ENCODE data around the gene MOB2. TPM values are rescaled to one million over a fixed set of nuclear protein-coding genes. Genes with fewer than 3 reads are reported as not detected.

MOB2 gene
- total and polyA plus RNA-seq, 4 donors = 8.3 to 18.5 (median 14.8) TPM

- TF ChIP-seq REST (IDR thresholded peaks at IDR 0.05) (no peak), ZBTB33 (IDR thresholded peaks at IDR 0.05) (no peak), NR2F2 (IDR thresholded peaks at IDR 0.05) (no peak), HNF4A (conservative IDR thresholded peaks at IDR 0.05) (no peak), EGR1 (IDR thresholded peaks at IDR 0.05; ENCODE audit: low read depth in 2 of 2) (no peak), RXRA (IDR thresholded peaks at IDR 0.05) (no peak), FOXA1 (IDR thresholded peaks at IDR 0.05) (no peak), TAF1 (conservative IDR thresholded peaks at IDR 0.05) (no peak), HNF4G (IDR thresholded peaks at IDR 0.05) (no peak), SP1 (IDR thresholded peaks at IDR 0.05) (no peak), JUND (IDR thresholded peaks at IDR 0.05) (no peak), ATF3 (IDR thresholded peaks at IDR 0.05) (no peak), CTCF (IDR thresholded peaks at IDR 0.05; ENCODE audit: low read depth, low read length, missing input control) (no peak), RAD21 (IDR thresholded peaks at IDR 0.05) (no peak), GABPA (IDR thresholded peaks at IDR 0.05 in 1 of 2, conservative IDR thresholded peaks at IDR 0.05 in 1 of 2) (no peak), YY1 (IDR thresholded peaks at IDR 0.05) (no peak), MAX (IDR thresholded peaks at IDR 0.05) (no peak)
- no peaks in the 10 kb centered on the region for H3K27me3 ChIP-seq (ENCODE audit: control insufficient read depth in 4 of 4, insufficient read depth in 4 of 4, low read length in 3 of 4)
- no peaks in the 10 kb centered on the region for H3K9me3 ChIP-seq (ENCODE audit: control insufficient read depth in 4 of 4, low read length in 3 of 4)
- H3K4me3 ChIP-seq (ENCODE audit: low read depth in 1 of 3, low read length in 3 of 3) = no peak overlapping the region
- H3K9ac ChIP-seq (ENCODE audit: low read depth in 1 of 2, low read length in 2 of 2) = no peak overlapping the region
- no peak for DNase-seq (ENCODE audit: low spot score)
- peaks cover 0 to 3% (median 1%) of the 10 kb centered on the region in 4 donors for H3K36me3 ChIP-seq (ENCODE audit: control insufficient read depth in 4 of 4, insufficient read depth in 3 of 4, low read depth in 1 of 4, low read length in 3 of 4)
- no peak overlapping the region for H3K27ac ChIP-seq (ENCODE audit: low read depth in 1 of 2, low read length in 2 of 2)
- peaks cover 0 to 3% (median 0%) of the 10 kb centered on the region in 4 donors for H3K4me1 ChIP-seq (ENCODE audit: control insufficient read depth in 4 of 4, insufficient read depth in 4 of 4, low read length in 3 of 4)
- 95% methylated on average over 46 of the region's 46 CpGs for WGBS
These were observed 24.5 kb downstream of the MOB2 start for GRCh38 chr11:1461826-1462697.

Data from liver (tissue), 9 donors.